NCI-H1417 treated with DMSO at 0.1 percent for 48 hours (cell line): ENCODE results near the gene RBBP8NL.

Source experiments
- DNase-seq: peaks from one replicate; lab custom pipeline; 2025; lab: John Stamatoyannopoulos, UW

The RBBP8NL gene, protein sequence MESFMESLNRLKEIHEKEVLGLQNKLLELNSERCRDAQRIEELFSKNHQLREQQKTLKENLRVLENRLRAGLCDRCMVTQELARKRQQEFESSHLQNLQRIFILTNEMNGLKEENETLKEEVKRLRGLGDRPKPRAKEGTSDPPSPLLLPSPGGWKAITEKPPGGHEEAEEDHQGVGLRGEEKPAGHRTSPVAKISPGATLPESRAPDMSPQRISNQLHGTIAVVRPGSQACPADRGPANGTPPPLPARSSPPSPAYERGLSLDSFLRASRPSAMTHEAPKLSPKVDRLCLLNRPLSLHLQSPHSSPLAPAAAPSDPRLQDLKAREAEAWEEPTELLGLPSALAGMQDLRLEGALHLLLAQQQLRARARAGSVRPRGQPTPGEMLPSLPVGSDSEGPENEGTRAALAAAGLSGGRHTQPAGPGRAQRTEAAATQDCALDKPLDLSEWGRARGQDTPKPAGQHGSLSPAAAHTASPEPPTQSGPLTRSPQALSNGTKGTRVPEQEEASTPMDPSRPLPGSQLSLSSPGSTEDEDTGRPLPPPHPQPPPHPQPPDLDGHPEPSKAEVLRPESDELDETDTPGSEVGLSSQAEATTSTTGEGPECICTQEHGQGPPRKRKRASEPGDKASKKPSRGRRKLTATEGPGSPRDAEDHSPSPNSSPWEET

DNA sequence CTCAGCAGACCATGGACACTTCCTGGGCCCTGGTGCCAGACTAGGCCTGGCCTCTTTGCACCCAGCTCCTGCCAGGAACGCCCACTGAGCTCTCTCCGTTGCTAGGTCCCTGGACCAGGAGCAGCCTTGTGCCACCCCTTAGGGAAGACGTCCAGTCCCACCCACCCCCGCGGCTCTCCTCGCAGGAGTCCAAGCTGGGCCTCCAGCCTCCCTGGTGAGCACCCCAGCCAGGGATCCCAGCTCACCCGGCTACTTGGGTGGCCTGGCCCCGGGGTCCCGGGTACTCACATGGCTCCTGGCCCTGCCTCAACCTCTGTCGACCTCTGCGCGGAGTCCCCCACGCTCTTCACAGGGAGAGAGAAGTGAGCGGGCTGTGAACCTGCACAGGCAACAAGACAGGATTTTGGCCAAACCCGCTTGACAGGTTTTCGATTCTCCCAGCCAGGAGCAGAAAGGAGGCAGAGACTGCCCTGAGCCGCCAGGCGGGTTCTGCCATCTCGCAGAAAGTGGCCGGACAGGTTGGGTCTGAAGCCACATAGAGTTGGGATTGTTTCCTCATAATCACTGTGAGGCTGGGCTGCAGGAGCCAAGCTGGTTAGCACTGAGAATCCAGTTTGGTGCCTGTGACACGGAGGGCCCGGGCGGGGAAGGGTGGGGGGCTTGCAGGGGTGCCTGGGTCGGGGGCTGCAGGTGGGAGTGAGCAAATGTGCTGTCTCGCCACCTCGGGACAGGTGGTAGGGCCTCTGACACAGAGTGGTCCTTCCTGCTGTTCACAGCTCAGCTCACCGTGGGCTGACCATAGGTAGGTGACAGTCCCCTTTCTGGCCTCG, at the start of gene RBBP8NL:
Gene RBBP8NL, minus strand, starts transcription at position 368 of the 830 bp plus-strand sequence. CDS start 7,892 bp downstream, outside the sequence.
- DNase-seq, result peak; percentile 50

DNA sequence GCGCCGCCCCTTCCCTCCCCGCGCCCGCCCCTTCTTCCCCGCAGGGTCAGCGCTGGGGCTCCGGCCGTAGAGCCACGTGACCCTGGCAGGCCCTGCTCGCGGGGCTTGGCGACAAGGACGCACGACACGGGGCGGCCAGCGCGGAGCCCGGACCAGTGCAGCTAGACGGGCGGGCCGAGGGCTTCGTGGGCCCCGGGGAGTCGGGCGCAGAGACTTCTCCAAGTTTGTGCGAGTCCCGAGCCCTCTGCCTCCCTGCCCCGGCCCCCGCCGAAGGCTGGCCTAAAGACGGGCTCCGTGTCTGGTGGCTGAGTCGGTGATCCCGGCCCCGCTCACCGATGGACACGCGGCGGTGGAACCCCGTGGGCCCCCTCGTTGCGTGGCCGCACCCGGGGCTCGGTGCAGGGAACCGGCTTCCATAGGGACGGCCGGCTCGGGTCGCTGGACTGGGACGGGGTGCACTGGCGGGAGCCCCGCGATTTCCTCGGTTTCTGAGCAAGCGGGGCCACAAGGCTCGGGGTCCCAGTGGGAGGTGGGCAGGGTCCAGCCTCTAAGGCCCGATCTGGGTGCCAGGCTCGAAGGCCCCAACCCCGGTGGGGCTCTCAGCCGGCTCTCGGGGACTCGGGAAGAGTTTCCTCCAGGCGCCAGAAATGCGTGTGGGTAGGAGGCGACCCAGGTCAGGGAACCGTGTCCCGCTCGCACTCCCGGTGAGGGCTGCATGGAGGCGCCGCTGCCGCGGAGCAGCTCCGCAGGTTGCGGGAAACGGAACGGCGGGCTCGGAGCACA, 48.9 kb upstream of the RBBP8NL start:
- DNase-seq, result no peak

DNA sequence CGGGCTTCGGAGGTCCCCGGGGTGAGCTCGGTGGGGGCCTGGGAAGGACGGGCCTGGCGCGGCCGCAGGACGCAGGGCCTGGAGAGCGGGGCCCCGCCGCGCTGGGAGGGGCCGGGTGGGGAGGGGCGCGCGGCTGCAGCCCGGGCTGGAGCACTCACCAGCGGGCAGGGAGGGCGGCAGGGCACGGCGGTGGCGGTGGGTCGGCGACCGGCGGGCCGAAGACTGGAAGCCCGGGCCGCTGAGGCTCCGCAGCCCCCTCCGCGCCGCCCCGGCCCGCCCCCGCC, 48.4 kb upstream of the RBBP8NL start, which contains the start of gene GATA5:
Gene GATA5, minus strand, starts transcription at position 224 of the 284 bp plus-strand sequence. CDS start 474 bp downstream, outside the sequence.
- DNase-seq, result no peak

DNA sequence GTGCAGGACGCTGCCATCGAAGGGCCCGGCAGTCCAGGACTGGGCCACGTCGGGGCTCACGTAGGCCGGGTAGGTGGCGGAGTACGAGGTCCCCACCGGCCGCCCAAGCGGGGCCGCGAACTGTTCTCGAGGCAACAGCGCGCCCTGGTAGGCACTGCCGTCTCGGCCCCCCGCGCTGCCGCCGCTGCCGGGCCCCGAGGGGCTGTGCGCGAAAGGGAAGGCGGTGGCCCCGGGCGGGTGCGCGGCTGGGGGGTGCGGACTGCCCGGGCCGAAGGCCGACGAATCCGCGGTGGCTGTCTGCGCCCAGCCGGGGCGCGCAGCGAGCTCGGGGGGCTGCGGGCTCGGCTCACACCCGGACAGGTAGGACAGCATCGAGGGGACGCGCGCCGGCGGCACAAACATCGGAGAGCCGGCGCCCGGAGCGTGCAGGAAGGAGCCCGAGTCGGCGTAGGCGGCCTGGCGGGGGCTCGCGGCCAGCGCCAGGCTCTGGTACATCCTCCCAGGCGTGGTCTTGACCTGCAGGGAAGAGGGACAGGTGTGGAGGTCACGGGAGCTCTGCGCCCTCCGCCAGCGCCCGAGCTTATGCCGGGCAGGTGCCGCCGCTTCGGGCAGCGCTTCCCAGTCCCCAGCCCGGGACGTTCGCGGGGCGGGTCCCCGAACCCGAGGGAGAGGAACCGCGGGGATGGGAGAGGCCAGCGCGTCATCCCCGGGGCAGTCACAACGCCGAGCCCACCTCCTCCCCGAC, 47.9 kb upstream of the RBBP8NL start:
- DNase-seq, result no peak

DNA sequence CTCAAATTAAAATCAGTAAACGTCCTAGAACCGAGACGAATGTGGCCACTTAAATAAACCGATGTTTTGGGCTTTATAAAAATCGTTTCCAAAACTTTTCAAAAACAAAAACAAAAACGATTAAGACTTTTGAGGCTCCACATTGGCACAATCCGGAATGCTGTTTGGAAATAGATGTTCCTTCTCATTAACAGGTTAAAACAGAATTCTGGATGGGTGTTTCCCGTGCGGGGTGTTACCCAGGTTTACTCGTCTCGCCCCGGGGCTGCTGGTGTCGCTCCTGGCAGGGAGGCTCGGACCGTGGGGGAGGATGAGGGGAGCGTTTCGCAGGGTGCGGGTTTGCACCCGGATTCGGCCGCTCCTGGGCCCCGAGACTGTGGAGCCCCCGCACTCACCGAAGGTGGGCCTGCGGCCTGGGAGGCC, 47.3 kb upstream of the RBBP8NL start:
- no peak for DNase-seq

DNA sequence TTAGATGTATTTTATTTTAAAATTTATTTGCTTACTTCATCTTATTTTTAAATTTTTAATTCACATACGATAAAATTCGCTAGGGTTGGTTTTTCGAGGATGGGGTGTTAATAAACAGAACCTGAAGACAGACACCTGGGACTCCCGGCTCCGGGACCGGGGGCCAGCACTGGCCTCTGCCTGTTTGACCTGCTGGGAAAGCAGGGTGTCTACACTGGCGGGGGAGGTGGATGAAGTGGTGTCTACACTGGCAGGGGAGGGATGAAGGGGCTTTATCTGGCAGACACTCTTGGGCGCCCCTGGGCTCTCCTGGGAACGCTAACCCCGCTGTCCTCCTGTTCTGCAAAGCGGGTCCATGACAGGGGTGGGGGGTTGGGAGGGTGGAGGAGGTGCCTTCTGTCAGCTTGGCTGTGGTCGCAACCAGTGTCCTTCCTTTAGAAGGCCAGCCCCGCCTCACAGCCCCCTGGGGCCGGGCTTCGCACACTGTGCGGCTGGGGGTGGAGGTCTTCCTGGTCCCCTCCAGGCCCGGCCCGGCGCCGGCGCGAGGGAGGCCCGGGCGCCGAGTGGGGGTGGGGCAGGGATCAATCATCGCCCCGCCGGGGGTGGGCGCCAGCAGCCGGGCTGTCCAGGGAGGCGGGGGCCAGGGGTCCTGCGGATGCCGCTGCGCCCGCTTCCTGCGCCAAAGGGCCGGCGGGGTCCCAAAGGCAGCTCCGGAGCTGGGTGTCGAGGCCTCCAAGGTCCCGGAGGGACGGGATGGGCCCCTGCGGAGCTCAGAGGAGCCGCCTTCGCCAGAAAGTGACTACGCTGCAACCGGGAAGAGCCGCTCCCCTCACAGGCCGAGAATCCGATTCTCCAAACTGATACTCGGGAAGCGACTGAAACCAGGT, 46.6 kb upstream of the RBBP8NL start:
- DNase-seq, result no peak

DNA sequence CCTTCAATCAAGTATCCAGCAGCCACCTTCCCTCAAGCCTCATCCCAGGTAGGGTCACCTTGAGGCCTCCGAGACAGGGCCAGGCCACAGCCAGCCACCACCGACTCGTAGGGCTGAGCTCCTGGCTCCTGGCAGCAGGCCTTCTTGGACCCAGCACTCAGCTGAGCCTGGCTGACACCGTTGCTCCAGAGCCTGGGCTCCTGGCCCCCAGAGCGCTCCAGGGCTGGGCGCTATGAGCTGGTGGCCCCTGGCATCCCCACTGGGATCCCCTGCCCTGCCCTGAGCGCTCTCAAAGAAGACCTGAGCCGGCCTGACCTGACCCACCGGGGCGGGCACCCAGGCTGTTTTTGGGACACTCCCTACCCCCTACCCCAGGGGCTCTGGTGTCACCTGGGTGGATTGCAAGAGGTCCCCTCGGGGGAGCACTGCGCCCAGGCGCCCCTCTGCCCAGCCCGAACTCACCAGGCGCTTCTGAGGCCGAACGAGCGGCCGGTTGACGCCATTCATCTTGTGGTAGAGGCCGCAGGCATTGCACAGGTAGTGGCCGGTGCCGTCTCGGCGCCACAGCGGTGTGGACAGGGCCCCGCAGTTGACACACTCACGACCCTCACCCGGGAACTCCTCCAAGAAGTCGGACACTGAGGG, 45.7 kb upstream of the RBBP8NL start:
- DNase-seq, result no peak

DNA sequence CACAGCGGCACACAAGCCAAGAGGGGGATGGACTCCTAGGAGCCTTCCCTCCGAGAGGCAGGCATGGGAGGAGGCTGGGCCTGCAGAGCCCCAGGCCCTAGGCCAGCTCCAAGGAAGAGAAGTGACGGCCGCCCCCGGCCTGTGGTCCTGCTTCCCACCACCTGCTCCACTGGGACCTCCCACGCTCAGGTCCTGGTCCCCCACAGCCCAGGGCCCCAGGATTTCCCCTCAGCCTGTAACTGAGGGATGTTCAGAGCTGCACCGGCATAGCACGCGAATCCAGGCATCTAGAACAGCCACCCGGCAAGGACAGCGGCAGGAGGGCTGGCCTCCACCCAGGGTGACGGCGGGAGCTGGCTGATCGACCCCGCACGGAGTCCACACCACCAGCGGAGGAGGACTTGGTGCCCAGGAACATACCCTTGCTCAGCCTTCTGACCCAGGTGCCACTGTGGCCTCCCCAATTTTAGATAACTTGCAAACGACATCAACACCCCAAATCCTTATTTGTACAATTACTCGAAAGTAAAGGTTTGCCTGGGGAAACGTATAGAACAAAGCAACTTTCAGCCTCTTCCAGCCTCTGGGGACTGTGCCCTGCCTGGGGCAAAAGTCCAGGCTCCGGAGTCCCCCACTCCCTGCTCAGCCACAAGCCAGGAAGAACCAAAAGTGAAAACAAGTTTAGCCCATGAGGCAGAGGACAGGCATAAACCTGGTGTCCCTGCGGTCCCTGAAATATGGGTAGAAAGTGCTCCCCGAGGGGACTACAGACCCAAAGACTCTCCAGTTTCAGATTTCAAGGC, 45.0 kb upstream of the RBBP8NL start:
- no peak for DNase-seq

DNA sequence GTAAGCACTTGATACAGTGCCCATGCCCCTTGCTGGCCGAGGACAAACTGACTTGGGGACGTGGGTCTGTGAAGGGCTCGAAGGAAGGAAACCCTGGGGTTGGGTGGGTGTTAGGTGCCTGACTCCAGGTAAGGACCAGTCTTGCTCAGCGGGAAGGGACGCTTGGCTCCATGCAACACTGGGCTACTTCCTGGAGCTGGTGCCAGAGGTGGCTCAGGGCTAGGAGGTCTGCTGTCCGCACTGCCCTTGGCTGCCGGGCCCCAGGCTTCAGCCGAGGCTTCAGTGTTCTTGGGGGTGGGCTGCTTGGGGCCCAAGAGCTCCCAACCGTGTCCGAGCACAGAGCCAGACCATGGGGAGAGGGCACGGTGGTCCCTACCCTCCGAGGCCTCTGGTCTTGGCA, 43.1 kb upstream of the RBBP8NL start:
- no peak for DNase-seq

DNA sequence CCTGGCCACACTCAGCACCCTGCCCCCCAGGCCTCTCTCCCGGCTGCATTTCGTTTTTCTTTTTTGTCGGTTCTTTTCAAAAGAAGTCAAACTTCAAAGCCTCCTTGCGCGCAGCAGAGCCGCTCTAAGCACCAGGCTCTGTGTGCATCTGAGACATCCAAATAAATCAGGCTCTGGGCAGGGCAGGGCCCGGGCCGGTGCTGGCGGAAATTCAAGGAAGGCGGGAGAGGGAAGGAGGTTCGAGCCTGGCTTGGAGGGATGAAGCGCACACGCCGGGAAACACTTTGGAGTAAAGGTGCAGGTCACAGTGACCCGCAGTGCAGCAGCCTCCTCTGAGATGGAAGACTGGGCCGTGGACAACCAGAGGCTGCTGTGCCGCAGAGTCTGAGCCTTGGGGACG, 42.7 kb upstream of the RBBP8NL start:
- no peak for DNase-seq

DNA sequence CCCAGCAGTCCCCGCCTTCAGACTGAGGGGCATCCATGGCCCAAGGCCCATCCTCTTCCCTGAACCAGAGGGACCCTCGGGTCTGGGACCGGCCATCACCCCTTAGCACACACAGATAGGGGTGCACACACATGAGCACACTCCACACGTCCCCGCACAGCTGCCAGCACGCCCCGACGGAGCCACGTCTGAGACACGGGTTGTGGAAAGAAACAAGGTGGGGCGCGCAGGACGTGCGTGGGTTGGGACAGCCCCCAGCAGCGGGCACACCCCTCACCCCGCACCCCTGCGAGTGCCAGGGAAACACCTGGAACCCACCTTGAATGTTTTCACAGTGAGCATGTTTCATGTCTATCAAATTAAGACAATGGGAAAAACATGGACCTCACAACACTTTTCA, 42.0 kb upstream of the RBBP8NL start:
- DNase-seq, result no peak

DNA sequence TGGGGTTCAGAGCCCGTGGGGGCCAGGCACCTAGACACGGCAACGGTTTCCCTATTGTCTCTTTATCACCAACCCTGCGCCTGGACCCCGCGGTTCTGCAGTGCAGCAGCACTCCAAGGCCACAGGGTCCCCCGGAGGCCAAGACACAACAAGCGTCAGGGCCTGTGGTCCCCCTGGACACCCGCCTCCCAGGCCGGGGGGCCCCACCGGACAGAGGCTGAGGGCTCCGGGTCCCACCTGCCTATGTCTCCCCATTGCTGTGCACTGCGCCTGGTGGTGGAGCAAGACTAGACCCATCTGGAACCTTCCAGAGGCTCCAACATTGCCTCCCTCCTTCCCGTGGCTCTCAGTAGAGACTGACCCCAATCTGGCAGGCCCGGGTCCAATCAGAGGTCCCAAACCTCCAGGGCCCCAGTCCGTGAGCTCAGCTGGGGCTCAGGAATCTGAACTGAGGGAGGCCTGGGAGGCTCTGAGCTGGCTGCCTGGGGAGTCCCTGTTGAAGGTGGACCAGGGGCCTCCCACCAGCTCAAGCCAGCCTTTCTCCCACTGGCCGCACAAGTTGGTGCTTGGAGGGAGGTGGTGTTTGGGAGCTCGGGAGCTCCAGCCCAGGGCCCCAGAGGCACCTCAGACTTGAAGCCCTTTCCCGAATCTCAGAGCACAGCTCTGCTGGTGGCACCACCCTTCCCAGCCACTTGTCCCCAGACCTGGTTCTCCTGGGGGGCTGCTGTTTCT, 39.6 kb upstream of the RBBP8NL start:
- DNase-seq, result no peak

DNA sequence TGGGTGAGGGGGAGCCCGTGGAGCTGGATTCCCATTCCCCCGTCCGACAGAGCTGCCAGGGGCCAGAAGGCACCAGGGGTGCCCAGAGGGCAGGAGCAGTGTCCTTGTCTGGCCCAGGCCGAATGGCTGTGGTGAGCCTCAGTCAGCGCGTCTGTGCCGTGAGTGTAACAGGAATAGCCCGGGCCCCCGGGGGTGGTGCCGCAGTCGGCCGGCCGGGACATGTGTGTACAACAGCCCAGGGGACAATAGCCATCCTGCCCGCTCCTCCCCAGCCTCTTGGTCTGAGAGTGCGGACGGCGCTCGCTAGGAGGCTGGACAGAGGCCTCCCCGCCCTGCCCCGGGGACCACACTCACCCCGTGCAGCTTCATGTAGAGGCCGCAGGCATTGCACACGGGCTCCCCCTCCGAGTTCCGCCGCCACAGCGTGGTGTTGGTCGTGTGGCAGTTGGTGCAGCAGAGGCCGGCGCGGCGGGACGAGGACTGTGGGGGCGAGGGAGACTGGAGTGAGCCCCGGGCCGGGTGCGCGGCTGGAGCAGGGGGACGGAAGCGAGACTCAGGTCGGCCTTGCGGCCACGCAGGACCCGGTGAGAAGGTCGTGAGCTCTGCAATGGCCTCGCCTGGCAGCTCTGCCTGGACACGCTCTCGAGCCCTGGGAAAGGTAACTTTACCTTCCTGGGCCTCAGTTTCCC, 38.9 kb upstream of the RBBP8NL start:
- DNase-seq, result no peak

DNA sequence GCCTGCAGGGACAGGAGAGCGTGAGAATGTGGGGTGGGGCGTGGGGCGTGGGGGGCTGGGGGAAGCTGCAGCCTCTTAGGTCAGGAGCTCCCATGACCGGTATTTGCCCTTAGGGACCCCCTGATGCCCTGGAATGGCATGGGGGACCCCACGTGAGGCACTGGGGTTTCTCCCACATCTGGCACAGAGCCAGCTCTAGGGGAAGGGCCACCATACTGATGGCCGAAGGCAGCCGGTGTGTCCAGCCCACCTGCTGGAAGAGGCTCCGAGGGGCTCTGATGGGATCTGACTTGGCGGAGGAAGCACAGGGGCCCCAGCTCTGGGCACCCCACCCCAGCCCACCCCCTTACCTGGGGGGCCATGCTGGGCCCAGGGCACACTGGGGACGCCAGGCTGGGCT, 37.7 kb upstream of the RBBP8NL start:
- no peak for DNase-seq

DNA sequence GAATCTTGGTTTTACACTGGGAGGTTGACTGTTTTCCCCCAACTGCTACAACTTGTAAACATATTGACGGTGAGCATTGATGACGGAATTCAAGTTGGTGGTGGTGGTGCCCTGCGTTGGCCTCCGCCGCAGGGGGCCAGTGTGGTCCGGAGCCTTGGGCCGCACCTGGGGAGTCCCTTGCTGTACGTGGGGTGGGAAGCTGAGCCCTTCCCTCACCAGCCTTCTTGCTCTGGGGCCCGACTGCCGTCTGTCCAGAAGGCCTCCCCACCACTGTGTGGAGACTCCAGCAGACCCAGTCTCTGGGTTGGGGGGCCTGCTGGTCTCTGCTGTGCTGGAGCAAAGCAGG, 37.1 kb upstream of the RBBP8NL start:
- DNase-seq, result no peak

DNA sequence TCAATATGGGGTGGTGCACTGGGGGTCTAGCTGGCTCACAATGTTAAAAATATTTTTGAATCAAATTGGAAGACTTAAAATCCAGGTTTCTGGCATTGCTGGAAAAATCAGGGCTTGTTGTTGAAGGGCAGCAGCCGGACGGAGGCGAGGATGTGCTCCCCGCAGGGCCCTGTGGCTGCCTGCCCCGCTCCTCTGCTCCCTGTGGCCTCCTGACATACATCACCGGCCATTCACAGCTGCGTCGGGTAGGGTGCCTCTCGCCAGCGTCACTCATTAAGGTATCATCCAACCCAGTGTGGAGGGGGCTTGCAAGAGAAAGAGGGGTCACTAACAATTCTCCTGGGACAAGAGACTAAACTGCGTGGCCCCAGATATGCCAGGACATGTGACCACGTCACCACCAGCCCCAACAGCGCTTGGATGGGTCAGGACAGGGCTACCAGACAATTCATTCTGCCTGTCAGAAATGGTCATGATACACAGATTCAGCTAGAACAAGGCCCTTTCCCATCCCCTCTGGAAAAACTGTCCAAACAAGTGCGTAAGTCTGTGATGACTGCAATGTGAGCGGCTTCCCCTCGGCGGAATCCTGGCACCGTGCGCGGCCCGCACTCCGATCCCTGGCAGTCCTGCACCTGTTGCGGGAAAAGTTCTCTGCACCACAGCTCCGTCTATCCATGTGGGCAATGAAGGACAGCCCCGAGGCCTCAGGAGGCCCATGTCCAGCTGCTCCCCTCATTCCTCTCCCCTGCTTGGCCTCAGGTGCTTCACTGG, 36.5 kb upstream of the RBBP8NL start:
- no peak for DNase-seq
